Keratinocyte (primary cell): ENCODE results near the gene USP34. TPM values are rescaled to one million over a fixed set of nuclear protein-coding genes. Genes with fewer than 3 reads are reported as not detected.

Experiments
- DNase-seq: peaks from one replicate; pipeline ENCODE4 v3.0.0-alpha.2; 2011; ENCODE audit warnings: low read depth, missing footprints, low spot score
- FAIRE-seq: peaks from 2 replicates; lab custom pipeline; 2011; peaks lifted over from hg19 to GRCh38; lab: Jason Lieb, UNC
- H2AFZ ChIP-seq: 2 replicates; pipeline ENCODE4 v1.6.0; 2012; ENCODE audit warnings: low read length, control low read depth, inconsistent platforms; ENCODE audit not compliant: control insufficient read depth
- H3K27ac ChIP-seq: 2 replicates; pipeline ENCODE4 v1.5.1; 2011; ENCODE audit warnings: low read length; ENCODE audit not compliant: control insufficient read depth, insufficient read depth
- H3K27me3 ChIP-seq: 3 replicates; pipeline ENCODE4 v1.6.0; 2011; ENCODE audit warnings: low read length; ENCODE audit not compliant: control insufficient read depth, insufficient read depth; ENCODE audit errors: extremely low read depth
- H3K36me3 ChIP-seq, 2 experiments: 2 replicates in 1 of 2; 3 replicates in 1 of 2; pipeline ENCODE4 v1.5.1; 2011; ENCODE audit warnings: low read length in 2 of 2, mild to moderate bottlenecking in 1 of 2; ENCODE audit not compliant: control insufficient read depth in 2 of 2, insufficient read depth in 2 of 2; ENCODE audit errors: extremely low read depth in 1 of 2
- H3K4me1 ChIP-seq: 3 replicates; pipeline ENCODE4 v1.5.1; 2011; ENCODE audit warnings: low read length; ENCODE audit not compliant: control insufficient read depth, insufficient read depth; ENCODE audit errors: extremely low read depth
- H3K4me2 ChIP-seq: 3 replicates; pipeline ENCODE4 v1.6.0; 2011; ENCODE audit warnings: low read depth, low read length; ENCODE audit not compliant: control insufficient read depth, insufficient read depth; ENCODE audit errors: extremely low read depth
- H3K4me3 ChIP-seq, 3 experiments: fragments of 200-600 bp in 1 of 3; sonication (generic) in 1 of 3; 2 replicates in 2 of 3; 3 replicates in 1 of 3; pipeline ENCODE4 v1.5.1; 2011 to 2016; ENCODE audit warnings: low read length in 3 of 3, mild to moderate bottlenecking in 3 of 3, control low read depth in 2 of 3, inconsistent platforms in 1 of 3, low read depth in 1 of 3, mixed read lengths in 1 of 3, mixed run types in 1 of 3, moderate library complexity in 1 of 3; ENCODE audit not compliant: control insufficient read depth in 2 of 3, insufficient read depth in 2 of 3; ENCODE audit errors: extremely low read depth in 1 of 3
- H3K79me2 ChIP-seq: 2 replicates; pipeline ENCODE4 v1.6.0; 2012; ENCODE audit warnings: low read length; ENCODE audit not compliant: control insufficient read depth, insufficient read depth
- H3K9ac ChIP-seq: 3 replicates; pipeline ENCODE4 v1.6.0; 2011; ENCODE audit warnings: low read length; ENCODE audit not compliant: control insufficient read depth, insufficient read depth; ENCODE audit errors: extremely low read depth
- H3K9me1 ChIP-seq: 3 replicates; pipeline ENCODE4 v1.6.0; 2011; ENCODE audit warnings: low read length; ENCODE audit not compliant: control insufficient read depth, insufficient read depth; ENCODE audit errors: extremely low read depth
- H3K9me3 ChIP-seq: 2 replicates; pipeline ENCODE4 v1.5.1; 2012; ENCODE audit warnings: low read depth, low read length; ENCODE audit not compliant: control insufficient read depth
- H4K20me1 ChIP-seq: 3 replicates; pipeline ENCODE4 v1.6.0; 2011; ENCODE audit warnings: low read length; ENCODE audit not compliant: control insufficient read depth, insufficient read depth; ENCODE audit errors: extremely low read depth
- CTCF ChIP-seq, 3 experiments: IDR thresholded peaks in 1 of 3; conservative IDR thresholded peaks in 1 of 3; optimal IDR thresholded peaks in 1 of 3; 2 replicates in 2 of 3; 3 replicates in 1 of 3; pipeline versions ENCODE3 to v1.5.1; 2011; ENCODE audit warnings: low read length in 3 of 3, mild to moderate bottlenecking in 3 of 3, moderate library complexity in 2 of 3, control low read depth in 1 of 3, inconsistent platforms in 1 of 3; ENCODE audit not compliant: insufficient read depth in 2 of 3; ENCODE audit errors: extremely low read depth in 1 of 3
- EZH2 ChIP-seq: IDR thresholded peaks from one replicate; pipeline ENCODE4 v1.6.1; 2012; ENCODE audit warnings: inconsistent platforms, mild to moderate bottlenecking, low read length, moderate library complexity
- dilution Hi-C: fragments of 300-500 bp; cut with MboI; formaldehyde crosslinking; loops from one replicate; pipeline ENCODE4 v1.7.0; 2020; ENCODE audit warnings: low sequenced_read_pairs; ENCODE audit not compliant: extremely low pct_ligation_motif_present
- polyA plus RNA-seq, 5 experiments: library from polyadenylated mRNA; depleted of rRNA in 3 of 5; stranded (reverse) in 3 of 5; stranded (forward) in 1 of 5; unstranded in 1 of 5; fragments of >200 nt; gene quantifications; 1 replicate in 1 of 5; 2 replicates in 3 of 5; 3 replicates in 1 of 5; pipeline versions ENCODE4 v1.2.1 to v1.2.3, GENCODE V29; 2011 to 2012; ENCODE audit warnings: missing spikeins in 2 of 5, low read depth in 1 of 5, low replicate concordance in 1 of 5

USP34 gene
- polyA plus RNA-seq, 1 donor (not counting 4 experiments of a cell fraction or from before 2014, with no cell fraction given) = 54.7 TPM

GRCh38 chr2:61411109-61411508, 59.8 kb downstream of the USP34 start:
- H3K27ac ChIP-seq = no peak overlapping the region
- H3K4me2 ChIP-seq = no peak overlapping the region
- no peaks in the 10 kb centered on the region for H3K4me1 ChIP-seq
- H3K4me3 ChIP-seq = no peak overlapping the region
- H3K27me3 ChIP-seq = no peaks in the 10 kb centered on the region
- H3K9me1 ChIP-seq = no peaks in the 10 kb centered on the region
- TF ChIP-seq EZH2 = no peak
- no peak for TF ChIP-seq CTCF (optimal IDR thresholded peaks at IDR 0.05 in 1 of 3, IDR thresholded peaks at IDR 0.05 in 1 of 3, conservative IDR thresholded peaks at IDR 0.05 in 1 of 3; ENCODE audit: extremely low read depth in 1 of 3, insufficient read depth in 2 of 3, low read length in 3 of 3)
- no peaks in the 10 kb centered on the region for H3K9me3 ChIP-seq
- H4K20me1 ChIP-seq = no peaks in the 10 kb centered on the region
- no peak overlapping the region for H3K9ac ChIP-seq
- no peak overlapping the region for H2AFZ ChIP-seq
- dilution Hi-C loops = no loop called here
- H3K79me2 ChIP-seq = peaks cover 46% of the 10 kb centered on the region
- FAIRE-seq = no peak
- no peak for DNase-seq
- no peaks in the 10 kb centered on the region for H3K36me3 ChIP-seq

GRCh38 chr2:61410185-61410584, 60.7 kb downstream of the USP34 start:
- no peak for DNase-seq
- no peak overlapping the region for H3K27ac ChIP-seq
- H3K4me1 ChIP-seq = no peaks in the 10 kb centered on the region
- H3K9me3 ChIP-seq = no peaks in the 10 kb centered on the region
- H3K79me2 ChIP-seq = peaks cover 43% of the 10 kb centered on the region
- no peak overlapping the region for H2AFZ ChIP-seq
- H3K4me2 ChIP-seq = no peak overlapping the region
- dilution Hi-C loops = no loop called here
- H3K36me3 ChIP-seq = no peaks in the 10 kb centered on the region
- TF ChIP-seq CTCF (optimal IDR thresholded peaks at IDR 0.05 in 1 of 3, IDR thresholded peaks at IDR 0.05 in 1 of 3, conservative IDR thresholded peaks at IDR 0.05 in 1 of 3; ENCODE audit: extremely low read depth in 1 of 3, insufficient read depth in 2 of 3, low read length in 3 of 3) = no peak
- no peak for TF ChIP-seq EZH2
- no peak for FAIRE-seq
- H3K9me1 ChIP-seq = no peaks in the 10 kb centered on the region
- no peaks in the 10 kb centered on the region for H4K20me1 ChIP-seq
- no peak overlapping the region for H3K4me3 ChIP-seq
- no peaks in the 10 kb centered on the region for H3K27me3 ChIP-seq
- no peak overlapping the region for H3K9ac ChIP-seq
